Right hindlimb (tissue), 1 donor: ENCODE results near the gene ZNF416.

ENCODE experiments used
- DNase-seq: peaks from one replicate; pipeline ENCODE4 v3.0.0-alpha.2; 2018

ZNF416 gene

DNA sequence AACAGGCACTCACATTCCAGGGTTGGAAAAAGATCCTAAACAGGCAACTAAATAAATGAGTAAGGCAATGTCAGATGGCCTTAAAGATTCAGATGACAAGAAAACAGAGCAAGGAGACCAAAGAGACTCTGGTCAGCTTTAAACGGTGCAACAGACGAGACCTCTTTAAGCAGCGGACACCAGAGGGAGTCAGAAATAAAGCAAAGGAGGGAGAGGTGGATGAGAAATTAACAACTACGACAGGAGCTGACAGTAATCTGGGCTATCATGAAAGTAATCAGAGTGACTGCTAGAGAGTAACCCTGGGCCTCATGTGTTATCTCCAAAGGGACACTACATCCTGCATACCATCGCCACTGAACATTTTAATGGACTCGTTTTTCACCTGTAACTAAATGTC, 20.2 kb downstream of the ZNF416 start:
- no peak for DNase-seq

DNA sequence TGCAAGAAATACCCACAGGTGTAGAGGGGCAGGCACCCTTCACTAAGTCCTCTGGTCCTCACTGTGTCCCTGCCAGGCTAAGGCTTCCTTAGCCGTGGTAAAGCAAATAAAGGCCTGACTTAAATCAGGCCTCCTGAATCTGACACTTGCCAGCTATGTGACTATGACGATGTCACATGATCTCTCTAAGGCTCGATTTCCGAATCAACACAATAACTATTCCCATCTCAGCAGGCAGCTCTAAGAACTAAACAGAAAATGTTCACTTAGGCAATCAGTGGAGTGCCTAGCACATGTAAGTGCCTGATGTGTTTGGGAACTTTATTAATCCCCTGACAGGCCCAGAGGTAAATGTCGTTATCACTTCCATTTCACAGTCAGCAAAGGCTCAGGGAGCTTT, 21.1 kb downstream of the ZNF416 start:
- DNase-seq, result no peak

DNA sequence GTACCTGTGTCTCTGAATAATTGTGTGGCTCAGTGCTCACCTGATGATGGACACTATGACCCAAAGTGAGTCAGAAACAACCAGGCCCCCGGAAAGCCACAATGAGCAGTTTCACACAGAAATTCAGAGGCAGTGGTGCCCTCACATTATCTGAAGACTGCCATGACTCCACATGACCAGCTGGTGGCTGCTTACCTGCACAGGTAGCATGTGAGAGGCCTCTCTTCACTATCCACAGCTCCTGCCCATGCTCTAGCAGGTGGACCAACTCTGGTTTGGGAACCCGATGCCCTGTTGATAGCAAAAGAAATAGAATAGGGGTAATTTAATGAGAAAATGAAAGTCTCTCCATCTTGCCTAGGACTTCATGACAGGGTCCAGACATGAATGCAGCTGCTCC, 26.3 kb downstream of the ZNF416 start:
- no peak for DNase-seq

DNA sequence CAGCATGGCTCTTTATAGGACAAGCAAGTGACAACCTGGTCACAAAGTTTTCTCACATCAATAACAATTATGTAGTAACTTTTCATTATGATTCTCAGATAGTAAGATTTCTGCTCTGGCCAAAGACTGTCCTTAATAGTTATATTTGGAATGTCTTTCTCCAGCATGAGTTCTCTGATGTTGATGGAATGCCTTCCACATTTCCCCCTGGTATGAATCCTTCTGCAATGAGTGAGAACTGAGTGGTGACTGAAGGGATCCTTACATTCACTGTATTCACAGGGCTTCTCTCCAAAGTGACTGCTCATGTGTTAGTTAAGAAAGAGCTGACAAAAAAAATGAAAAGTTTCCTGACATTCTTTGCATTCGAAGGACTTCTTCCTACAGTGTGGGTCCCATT, 32.2 kb downstream of the ZNF416 start:
- DNase-seq, result no peak

DNA sequence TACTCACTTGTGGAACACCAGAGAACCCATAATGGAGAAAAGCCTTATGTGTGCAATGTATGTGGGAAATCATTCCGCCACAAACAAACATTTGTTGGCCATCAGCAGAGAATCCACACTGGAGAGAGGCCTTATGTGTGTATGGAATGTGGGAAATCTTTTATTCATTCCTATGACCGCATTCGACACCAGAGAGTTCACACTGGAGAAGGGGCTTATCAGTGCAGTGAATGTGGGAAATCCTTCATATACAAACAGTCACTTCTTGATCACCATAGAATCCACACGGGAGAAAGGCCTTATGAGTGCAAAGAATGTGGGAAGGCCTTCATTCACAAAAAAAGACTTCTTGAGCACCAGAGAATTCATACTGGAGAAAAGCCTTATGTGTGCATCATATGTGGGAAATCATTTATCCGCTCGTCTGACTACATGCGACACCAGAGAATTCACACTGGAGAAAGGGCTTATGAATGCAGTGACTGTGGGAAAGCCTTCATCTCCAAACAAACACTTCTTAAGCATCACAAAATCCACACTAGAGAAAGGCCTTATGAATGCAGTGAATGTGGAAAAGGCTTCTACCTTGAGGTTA, 40.7 kb downstream of the ZNF416 start:
- DNase-seq, result no peak

GRCh38 chr19:57527136-57527881, 51.4 kb downstream of the ZNF416 start, which contains the start of gene ZNF549:
TSS of gene ZNF549 (plus strand) at chr19:57527356. CDS start at chr19:57527574, 218 bp downstream.
- DNase-seq, result peak; percentile 95
